ENCODE data around the gene LDLRAD2. TPM values are rescaled to one million over a fixed set of nuclear protein-coding genes. Genes with fewer than 3 reads are reported as not detected.

LDLRAD2 gene
- total RNA-seq, 2 experiments from 2014 or later: 0.11 TPM; not detected in 1

DNA sequence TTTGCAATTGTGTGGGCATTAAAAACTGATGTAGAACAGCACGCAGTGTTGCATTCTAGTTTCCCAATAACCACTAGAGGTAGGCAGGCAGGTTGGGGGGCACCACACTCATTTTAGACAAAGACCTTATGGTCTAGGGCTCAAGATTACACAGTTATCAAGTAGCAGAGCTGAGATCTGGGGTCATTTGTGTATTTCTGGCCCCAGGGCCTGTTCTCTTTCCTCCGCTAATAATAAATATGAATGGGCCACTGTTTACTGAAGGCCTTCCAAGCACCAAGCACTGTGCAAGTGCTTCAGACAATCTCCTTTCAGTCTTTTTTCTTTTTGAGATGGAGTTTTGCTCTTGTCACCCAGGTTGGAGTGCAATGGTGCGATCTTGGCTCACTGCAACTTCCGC lies 23.9 kb downstream of the LDLRAD2 start:
- POLR2A ChIA-PET: no interaction called here

DNA sequence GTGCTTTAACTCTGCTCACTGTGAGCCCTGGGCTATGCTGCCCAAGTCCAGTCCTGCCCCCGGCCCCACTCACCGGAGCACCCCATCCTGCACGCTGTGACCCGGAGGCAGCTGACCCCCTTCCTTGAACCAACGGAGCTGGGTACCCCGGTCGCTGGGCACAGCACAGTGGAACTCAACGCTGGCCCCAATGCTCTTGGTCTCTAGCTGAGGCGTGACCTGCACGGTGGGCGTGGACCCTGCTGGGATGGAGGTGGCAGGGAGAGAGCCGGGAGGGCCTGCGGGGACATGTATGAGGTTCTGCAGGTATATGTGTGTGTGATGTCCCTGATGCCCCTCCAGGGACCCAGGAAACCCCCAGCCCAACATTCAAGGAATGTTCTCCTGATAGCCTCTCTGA lies 24.7 kb downstream of the LDLRAD2 start:
- peaks cover 15% of the 10 kb centered on the region for H3K36me3 Mint-ChIP-seq (ENCODE audit: low read depth)
- DNase-seq (no peak), ATAC-seq (no peak)
- intact Hi-C loops (cut with DNase I, micrococcal nuclease): no loop called here
- ChIA-PET POLR2A (no interaction called here), CTCF (no interaction called here)
- no peak overlapping the region for H3K27ac Mint-ChIP-seq
- no peaks in the 10 kb centered on the region for H3K4me1 Mint-ChIP-seq
- no peaks in the 10 kb centered on the region for H3K27me3 Mint-ChIP-seq
- H3K9me3 Mint-ChIP-seq (ENCODE audit: low read depth): peaks cover 8% of the 10 kb centered on the region
- H3K4me3 Mint-ChIP-seq: no peak overlapping the region

More for the DNA sequence above, 23.9 kb downstream of the LDLRAD2 start:
- H3K27me3 Mint-ChIP-seq: no peaks in the 10 kb centered on the region
- peaks cover 8% of the 10 kb centered on the region for H3K9me3 Mint-ChIP-seq (ENCODE audit: low read depth)
- DNase-seq (no peak), ATAC-seq (no peak)
- no peaks in the 10 kb centered on the region for H3K4me1 Mint-ChIP-seq
- H3K27ac Mint-ChIP-seq: no peak overlapping the region
- no peak overlapping the region for H3K4me3 Mint-ChIP-seq
- peaks cover 15% of the 10 kb centered on the region for H3K36me3 Mint-ChIP-seq (ENCODE audit: low read depth)
- intact Hi-C loops (cut with DNase I, micrococcal nuclease): no loop called here
- CTCF ChIA-PET: no interaction called here

DNA sequence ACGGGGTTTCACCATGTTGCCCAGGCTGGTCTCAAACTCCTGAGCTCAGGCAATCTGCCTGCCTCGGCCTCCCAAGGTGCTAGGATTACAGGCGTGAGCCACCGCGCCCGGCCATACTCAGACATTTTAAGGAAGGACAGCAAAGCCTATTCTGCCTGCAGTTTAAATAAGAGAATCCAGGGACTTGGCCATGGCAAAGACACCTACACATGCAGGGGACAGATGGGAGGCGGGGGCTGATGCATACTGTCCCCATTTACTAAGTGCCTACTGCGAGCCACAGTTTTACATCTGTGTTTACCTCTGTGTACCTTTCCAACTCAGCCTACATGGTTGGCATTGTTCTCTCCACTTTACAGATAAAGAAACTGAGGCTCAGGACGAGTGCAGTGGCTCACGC lies 25.4 kb downstream of the LDLRAD2 start:
- ATAC-seq: no peak
- no peaks in the 10 kb centered on the region for H3K4me1 Mint-ChIP-seq
- DNase-seq: no peak
- intact Hi-C loops (cut with DNase I, micrococcal nuclease): no loop called here
- POLR2A ChIA-PET: no interaction called here
- no peak overlapping the region for H3K27ac Mint-ChIP-seq
- H3K4me3 Mint-ChIP-seq: no peak overlapping the region
- CTCF ChIA-PET: no interaction called here
- H3K36me3 Mint-ChIP-seq (ENCODE audit: low read depth): peaks cover 15% of the 10 kb centered on the region
- H3K9me3 Mint-ChIP-seq (ENCODE audit: low read depth): peaks cover 8% of the 10 kb centered on the region
- H3K27me3 Mint-ChIP-seq: no peaks in the 10 kb centered on the region

DNA sequence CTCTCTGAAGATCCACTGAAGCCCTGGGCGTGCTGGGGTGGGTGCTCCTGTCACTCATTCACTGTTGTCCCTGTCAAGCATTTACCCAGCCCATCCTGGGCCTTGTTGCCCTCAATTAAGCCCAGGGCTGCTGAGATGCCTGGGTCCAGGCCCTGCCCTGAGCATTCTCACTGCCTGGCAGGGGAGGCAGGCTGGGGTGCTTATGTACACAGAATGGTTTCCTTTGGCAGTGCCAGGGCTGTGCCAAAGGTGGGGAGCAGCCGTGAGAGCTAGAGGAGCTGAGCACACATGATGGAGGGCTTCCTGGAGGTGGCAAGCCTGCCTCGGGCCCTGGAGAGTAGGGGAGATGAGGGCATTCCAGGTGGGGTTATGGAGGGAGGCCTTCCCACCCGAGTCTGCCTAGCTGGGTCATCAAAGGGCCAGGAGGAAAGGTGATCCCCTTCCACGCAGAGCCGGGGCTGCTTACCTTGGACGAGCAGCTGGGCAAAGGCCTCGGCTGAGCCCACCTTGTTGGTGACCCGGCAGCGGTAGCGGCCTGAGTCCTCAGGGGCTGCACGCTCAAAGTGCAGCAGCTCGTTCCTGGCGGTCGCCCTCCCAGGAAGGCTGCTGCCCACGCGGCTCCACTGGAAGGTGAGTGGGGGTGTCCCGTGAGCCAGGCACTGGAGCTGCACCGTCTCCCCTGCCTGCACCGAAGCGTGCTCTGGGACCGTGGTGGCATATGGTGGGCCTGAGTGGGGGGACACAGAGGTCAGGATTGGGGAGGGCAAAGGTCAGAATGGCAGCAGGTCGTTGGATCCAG lies 26.5 kb downstream of the LDLRAD2 start:
- Mint-ChIP-seq H3K27me3 (no peaks in the 10 kb centered on the region), H3K4me3 (no peak overlapping the region), H3K27ac (no peak overlapping the region), H3K9me3 (ENCODE audit: low read depth) (peaks cover 8% of the 10 kb centered on the region), H3K36me3 (ENCODE audit: low read depth) (peaks cover 15% of the 10 kb centered on the region), H3K4me1 (no peaks in the 10 kb centered on the region)
- CTCF ChIA-PET: no interaction called here
- ATAC-seq (no peak), DNase-seq (no peak)
- intact Hi-C loops (cut with DNase I, micrococcal nuclease): no loop called here
- POLR2A ChIA-PET: no interaction called here

DNA sequence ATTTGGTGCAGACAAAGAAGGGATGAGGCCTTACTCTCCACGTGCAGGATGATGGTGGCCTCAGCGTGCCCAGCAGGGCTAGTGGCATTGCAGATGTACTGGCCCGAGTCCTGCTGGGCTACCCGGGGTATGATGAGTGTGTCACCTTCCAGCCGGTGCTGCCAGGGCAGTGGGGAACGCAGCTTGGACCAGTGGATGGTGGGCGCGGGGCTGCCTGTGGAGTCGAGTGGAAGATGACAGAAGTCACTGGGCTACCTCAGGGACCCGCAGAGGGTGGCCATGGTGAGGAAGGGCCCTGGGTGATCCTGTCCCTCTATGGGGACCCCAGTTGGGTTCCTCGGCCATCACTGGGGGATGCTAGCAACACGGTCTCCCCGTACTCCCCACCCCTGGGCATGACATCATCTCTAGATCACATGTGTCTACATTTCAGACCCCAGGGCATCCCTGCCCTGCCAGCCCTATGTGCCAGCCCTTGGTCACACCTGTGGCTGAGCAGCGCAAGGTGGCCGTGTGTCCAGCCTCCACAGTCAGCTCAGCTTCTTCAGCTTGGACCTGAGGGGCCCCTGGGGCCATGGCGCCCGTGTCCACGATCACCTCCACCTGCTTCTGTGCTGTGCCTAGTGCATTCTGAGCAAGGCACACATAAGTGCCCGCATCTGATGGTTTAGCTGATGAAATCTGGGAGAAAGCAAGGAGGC lies 27.4 kb downstream of the LDLRAD2 start:
- intact Hi-C loops (cut with DNase I, micrococcal nuclease): no loop called here
- no peak overlapping the region for H3K27ac Mint-ChIP-seq
- DNase-seq (no peak), ATAC-seq (no peak)
- no peaks in the 10 kb centered on the region for H3K27me3 Mint-ChIP-seq
- ChIA-PET POLR2A (no interaction called here), CTCF (no interaction called here)
- no peaks in the 10 kb centered on the region for H3K4me1 Mint-ChIP-seq
- peaks cover 3% of the 10 kb centered on the region for H3K9me3 Mint-ChIP-seq (ENCODE audit: low read depth)
- peaks cover 7% of the 10 kb centered on the region for H3K36me3 Mint-ChIP-seq (ENCODE audit: low read depth)
- no peak overlapping the region for H3K4me3 Mint-ChIP-seq

DNA sequence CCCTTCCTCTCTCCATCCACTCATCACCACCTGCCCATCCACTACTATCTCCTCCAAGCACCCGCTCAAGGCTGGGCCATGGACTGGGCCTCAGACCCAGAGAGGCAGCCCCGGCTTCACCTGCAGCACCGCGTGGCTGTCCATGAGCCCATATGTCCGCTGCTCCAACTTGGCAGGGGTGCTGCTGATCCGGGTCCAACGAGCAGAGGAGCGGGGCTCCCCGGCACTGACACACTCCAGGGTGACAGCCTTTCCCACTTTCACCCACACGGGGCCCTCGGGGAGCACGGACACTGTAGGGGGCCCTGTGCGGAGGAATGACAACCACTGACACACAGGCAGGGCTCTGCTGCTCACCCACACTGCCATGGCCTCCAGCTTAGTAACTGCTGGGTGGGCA lies 28.9 kb downstream of the LDLRAD2 start:
- no peak overlapping the region for H3K27ac Mint-ChIP-seq
- DNase-seq (no peak), ATAC-seq (no peak)
- H3K4me3 Mint-ChIP-seq: no peak overlapping the region
- no peaks in the 10 kb centered on the region for H3K9me3 Mint-ChIP-seq (ENCODE audit: low read depth)
- ChIA-PET POLR2A (no interaction called here), CTCF (no interaction called here)
- no peaks in the 10 kb centered on the region for H3K27me3 Mint-ChIP-seq
- intact Hi-C loops (cut with DNase I, micrococcal nuclease): no loop called here
- no peaks in the 10 kb centered on the region for H3K4me1 Mint-ChIP-seq
- H3K36me3 Mint-ChIP-seq (ENCODE audit: low read depth): no peaks in the 10 kb centered on the region

DNA sequence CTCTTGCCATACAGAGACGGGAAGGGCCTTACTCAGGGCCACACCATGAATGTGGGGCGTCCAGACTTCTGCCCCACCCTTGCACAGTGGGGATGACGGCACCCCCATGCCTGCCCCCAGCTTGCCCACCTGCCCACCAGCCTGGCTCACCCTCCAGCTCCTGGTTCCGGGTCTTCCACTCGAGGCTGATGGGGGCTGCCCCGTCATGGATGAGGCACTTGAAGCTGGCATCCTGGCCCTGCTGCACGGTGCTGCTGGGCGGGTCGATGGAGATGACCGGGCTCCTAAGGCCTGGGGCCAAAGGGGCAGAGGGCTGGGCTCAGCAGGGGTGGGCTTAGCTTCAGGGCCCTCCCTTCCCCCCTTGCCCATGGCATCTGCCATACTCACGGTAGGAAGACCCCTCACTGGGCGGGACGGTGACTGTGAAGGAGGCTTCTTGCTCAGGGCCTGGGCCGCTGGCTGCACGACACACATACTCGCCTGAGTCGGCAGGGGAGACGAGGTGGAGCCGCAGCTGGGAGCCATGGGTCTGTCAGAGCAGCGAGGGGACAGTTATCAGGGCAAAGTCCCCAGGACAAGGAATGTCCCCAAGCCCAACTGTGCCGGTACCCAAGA lies 29.9 kb downstream of the LDLRAD2 start:
- Mint-ChIP-seq H3K27me3 (no peaks in the 10 kb centered on the region), H3K4me1 (no peaks in the 10 kb centered on the region), H3K36me3 (ENCODE audit: low read depth) (no peaks in the 10 kb centered on the region), H3K4me3 (no peak overlapping the region), H3K27ac (no peak overlapping the region), H3K9me3 (ENCODE audit: low read depth) (no peaks in the 10 kb centered on the region)
- POLR2A ChIA-PET: interaction anchor here (0.6 kb wide), 1 partner anchor 57 kb away, joined by 9 read pairs; no protein-coding TSS in a partner anchor
- intact Hi-C loops (cut with DNase I, micrococcal nuclease): no loop called here
- ATAC-seq (no peak), DNase-seq (no peak)
- CTCF ChIA-PET: no interaction called here

DNA sequence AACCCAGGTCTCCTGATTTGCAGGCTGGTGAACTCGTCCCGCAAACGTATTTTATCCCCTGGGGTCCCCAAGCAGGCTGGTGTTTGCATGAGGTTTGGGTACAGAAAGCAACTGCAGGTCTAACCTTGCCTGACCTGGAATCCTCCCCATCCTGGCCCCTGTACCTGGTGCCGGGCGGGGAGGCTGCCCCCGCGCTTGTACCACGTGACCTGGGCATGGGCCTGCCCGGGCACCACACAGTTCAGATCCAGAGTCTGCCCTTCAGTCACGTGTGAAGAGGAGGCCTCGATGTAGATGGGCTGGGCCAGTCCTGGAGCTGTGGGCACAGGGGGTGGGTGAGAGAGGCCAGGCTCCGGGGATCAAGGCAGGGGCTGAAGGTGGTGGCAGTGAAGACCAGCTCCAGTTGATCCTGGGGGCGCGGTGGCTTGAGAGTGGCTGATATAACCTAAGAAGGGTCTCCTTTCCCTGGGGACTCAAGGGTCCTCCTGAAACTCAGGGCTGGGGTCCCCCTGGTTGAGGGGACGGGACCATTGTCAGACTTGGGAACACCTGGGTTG lies 30.6 kb downstream of the LDLRAD2 start:
- intact Hi-C loops (cut with DNase I, micrococcal nuclease): no loop called here
- H3K4me3 Mint-ChIP-seq: no peak overlapping the region
- H3K36me3 Mint-ChIP-seq (ENCODE audit: low read depth): no peaks in the 10 kb centered on the region
- no peaks in the 10 kb centered on the region for H3K4me1 Mint-ChIP-seq
- ATAC-seq (no peak), DNase-seq (no peak)
- CTCF ChIA-PET: interaction anchor here (0.6 kb wide), 1 partner anchor 466 kb away, joined by 3 read pairs; no protein-coding TSS in a partner anchor
- no peaks in the 10 kb centered on the region for H3K27me3 Mint-ChIP-seq
- no peaks in the 10 kb centered on the region for H3K9me3 Mint-ChIP-seq (ENCODE audit: low read depth)
- no peak overlapping the region for H3K27ac Mint-ChIP-seq
- POLR2A ChIA-PET: no interaction called here

DNA sequence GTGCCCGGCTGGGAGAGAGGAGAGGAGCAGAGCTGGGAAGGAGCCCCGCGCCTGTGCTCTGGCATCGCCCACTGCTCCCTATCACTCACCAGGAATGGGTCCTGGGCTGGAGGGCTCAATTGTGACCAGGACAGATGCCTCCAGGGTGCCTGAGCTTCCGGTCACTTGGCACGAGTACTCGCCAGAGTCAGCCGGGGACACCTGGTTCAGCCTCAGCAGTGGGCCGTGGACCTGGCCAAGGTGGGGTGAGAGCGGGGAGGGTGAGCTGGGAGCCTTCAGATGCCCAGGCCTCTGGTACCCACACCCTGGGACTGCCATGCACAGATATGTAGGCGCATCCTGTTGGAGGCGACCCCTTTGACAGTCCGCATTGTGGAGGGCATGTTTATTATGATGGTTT lies 31.1 kb downstream of the LDLRAD2 start:
- ATAC-seq (no peak), DNase-seq (no peak)
- Mint-ChIP-seq H3K27ac (no peak overlapping the region), H3K4me3 (no peak overlapping the region), H3K36me3 (ENCODE audit: low read depth) (no peaks in the 10 kb centered on the region), H3K27me3 (no peaks in the 10 kb centered on the region), H3K4me1 (no peaks in the 10 kb centered on the region), H3K9me3 (ENCODE audit: low read depth) (no peaks in the 10 kb centered on the region)
- POLR2A ChIA-PET: no interaction called here
- CTCF ChIA-PET: interaction anchor here (0.6 kb wide), 1 partner anchor 466 kb away, joined by 3 read pairs; no protein-coding TSS in a partner anchor
- intact Hi-C loops (cut with DNase I, micrococcal nuclease): no loop called here

DNA sequence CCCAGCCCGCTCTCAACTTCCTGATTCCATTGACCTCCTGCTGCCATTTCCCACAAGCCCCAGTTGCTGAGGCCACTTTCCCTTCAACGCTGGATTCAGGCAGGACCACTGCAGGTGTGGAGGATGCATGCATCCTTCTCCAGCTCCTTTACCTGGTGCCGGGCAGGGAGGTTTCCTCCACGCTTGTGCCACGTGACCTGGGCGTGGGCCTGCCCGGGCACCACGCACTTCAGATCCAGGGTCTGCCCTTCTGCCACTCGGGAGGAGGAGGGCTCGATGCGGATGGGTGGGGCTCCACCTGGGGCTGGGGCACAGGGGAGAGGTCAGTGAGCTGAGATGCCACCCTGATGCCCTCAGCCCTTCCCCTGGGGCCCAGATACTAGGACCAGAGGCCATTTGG lies 31.9 kb downstream of the LDLRAD2 start:
- H3K9me3 Mint-ChIP-seq (ENCODE audit: low read depth): no peaks in the 10 kb centered on the region
- H3K4me1 Mint-ChIP-seq: no peaks in the 10 kb centered on the region
- no peak for DNase-seq
- H3K4me3 Mint-ChIP-seq: no peak overlapping the region
- H3K27me3 Mint-ChIP-seq: no peaks in the 10 kb centered on the region
- CTCF ChIA-PET: no interaction called here
- ATAC-seq: no peak
- intact Hi-C loops (cut with DNase I, micrococcal nuclease): no loop called here
- POLR2A ChIA-PET: no interaction called here
- no peaks in the 10 kb centered on the region for H3K36me3 Mint-ChIP-seq (ENCODE audit: low read depth)
- H3K27ac Mint-ChIP-seq: no peak overlapping the region

DNA sequence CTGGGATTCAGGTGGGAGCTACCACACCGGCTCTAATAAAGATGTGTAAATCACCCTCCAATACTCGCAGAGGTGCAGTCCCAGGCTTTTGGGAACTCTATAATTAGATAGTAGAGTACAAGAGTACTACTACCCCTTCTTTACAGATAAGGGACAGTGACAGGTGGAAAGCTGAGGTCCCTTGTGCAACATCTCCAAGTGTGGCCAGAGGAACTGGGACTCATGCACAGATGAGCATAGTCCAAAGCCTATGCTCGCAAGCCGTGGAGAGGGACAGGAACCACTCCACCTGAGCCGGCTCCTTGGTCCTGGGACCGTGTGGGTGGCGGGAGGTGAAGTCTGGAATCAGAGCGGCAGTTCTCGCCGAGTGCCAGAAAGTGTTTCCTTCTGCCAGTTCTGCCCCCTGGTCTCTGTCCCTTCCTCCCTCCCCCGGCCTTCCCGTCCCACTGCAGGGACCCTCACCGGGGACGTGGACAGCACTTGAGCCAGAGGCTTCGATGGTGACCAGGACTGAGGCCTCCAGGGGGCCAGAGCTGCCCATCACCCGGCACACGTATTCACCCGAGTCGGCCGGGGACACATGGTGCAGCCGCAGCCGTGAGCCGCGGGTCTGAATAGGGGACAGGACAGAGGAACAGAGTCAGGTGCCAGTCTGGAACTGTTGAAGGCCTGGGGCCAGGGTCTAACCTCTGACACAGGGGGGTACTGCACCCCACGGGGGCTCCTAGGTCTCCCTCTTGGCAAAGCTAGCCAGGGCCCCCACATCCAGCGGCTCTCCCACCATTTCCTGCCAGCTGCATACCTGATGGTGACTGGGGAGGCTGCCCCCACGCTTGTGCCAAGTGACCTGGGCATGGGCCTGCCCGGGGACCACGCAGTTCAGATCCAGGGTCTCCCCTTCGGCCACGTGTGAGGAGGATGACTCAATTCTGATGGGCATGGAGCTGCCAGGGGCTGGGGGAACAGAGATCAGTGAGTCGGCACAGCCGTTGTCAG lies 33.9 kb downstream of the LDLRAD2 start:
- no peak for ATAC-seq
- CTCF ChIA-PET: no interaction called here
- Mint-ChIP-seq H3K36me3 (ENCODE audit: low read depth) (no peaks in the 10 kb centered on the region), H3K4me1 (no peaks in the 10 kb centered on the region), H3K4me3 (no peak overlapping the region), H3K27me3 (no peaks in the 10 kb centered on the region), H3K27ac (no peak overlapping the region), H3K9me3 (ENCODE audit: low read depth) (no peaks in the 10 kb centered on the region)
- no peak for DNase-seq
- POLR2A ChIA-PET: no interaction called here
- intact Hi-C loops (cut with DNase I, micrococcal nuclease): no loop called here
